Loucy (cell line): ENCODE data around the gene AGBL4.

Source experiments
- H2AFZ ChIP-seq: fragments of 200-600 bp; sonication (generic); 2 replicates; pipeline ENCODE4 v1.6.0; 2016; ENCODE audit warnings: antibody characterized with exemption, mild to moderate bottlenecking, low read length, moderate library complexity
- H3F3A ChIP-seq: fragments of 200-600 bp; 2 replicates; pipeline ENCODE4 v1.6.0; 2016; ENCODE audit warnings: antibody characterized with exemption, low read depth, mild to moderate bottlenecking
- H3K27me3 ChIP-seq: fragments of 200-600 bp; sonication (generic); 2 replicates; pipeline ENCODE4 v1.6.1; 2014; ENCODE audit warnings: low read length, mild to moderate bottlenecking; ENCODE audit not compliant: insufficient read depth, poor library complexity, severe bottlenecking
- H3K36me3 ChIP-seq: fragments of 200-600 bp; sonication (generic); 2 replicates; pipeline ENCODE4 v1.6.1; 2016; ENCODE audit warnings: low read length; ENCODE audit not compliant: insufficient read depth
- H3K4me1 ChIP-seq: fragments of 200-600 bp; sonication (generic); 2 replicates; pipeline ENCODE4 v1.5.1; 2014; ENCODE audit warnings: low read length, mild to moderate bottlenecking; ENCODE audit not compliant: insufficient read depth, poor library complexity, severe bottlenecking
- H3K4me2 ChIP-seq: fragments of 200-600 bp; sonication (generic); 2 replicates; pipeline ENCODE4 v1.6.0; 2014; ENCODE audit warnings: antibody characterized with exemption, low read length, low read depth, mild to moderate bottlenecking; ENCODE audit not compliant: poor library complexity, severe bottlenecking
- H3K4me3 ChIP-seq: fragments of 200-600 bp; sonication (generic); 2 replicates; pipeline ENCODE4 v1.5.1; 2014; ENCODE audit warnings: low read length, mild to moderate bottlenecking, mixed read lengths; ENCODE audit not compliant: poor library complexity, severe bottlenecking
- H3K79me2 ChIP-seq: fragments of 200-600 bp; sonication (generic); 2 replicates; pipeline ENCODE4 v1.6.1; 2014; ENCODE audit warnings: low read length; ENCODE audit not compliant: insufficient read depth
- H3K9ac ChIP-seq: fragments of 200-600 bp; sonication (generic); 2 replicates; pipeline ENCODE4 v1.6.0; 2014; ENCODE audit warnings: mild to moderate bottlenecking, low read depth, low read length, moderate library complexity; ENCODE audit not compliant: poor library complexity, severe bottlenecking
- H3K9me2 ChIP-seq: fragments of 200-600 bp; sonication (generic); replicated peaks from 2 replicates; pipeline ENCODE4 v1.6.1; 2016; ENCODE audit warnings: low read depth, low read length, mixed read lengths
- H3K9me3 ChIP-seq: fragments of 200-600 bp; sonication (generic); 2 replicates; pipeline ENCODE4 v1.6.1; 2014; ENCODE audit warnings: mild to moderate bottlenecking, antibody characterized with exemption, low read length, low read depth; ENCODE audit not compliant: insufficient read depth
- H4K20me1 ChIP-seq: fragments of 200-600 bp; sonication (generic); 2 replicates; pipeline ENCODE4 v1.6.0; 2014; ENCODE audit warnings: antibody characterized with exemption, low read length, mild to moderate bottlenecking; ENCODE audit not compliant: insufficient read depth, poor library complexity, severe bottlenecking
- EZH2phosphoT487 ChIP-seq: fragments of 200-600 bp; IDR thresholded peaks from 2 replicates; pipeline ENCODE4 v1.6.1; 2018; ENCODE audit warnings: antibody characterized with exemption, mild to moderate bottlenecking, moderate library complexity, borderline replicate concordance
- TF ChIP-seq, protein P1 (sequence below): fragments of 200-600 bp; sonication (generic); conservative IDR thresholded peaks from 2 replicates; pipeline ENCODE4 v1.5.1; 2014; ENCODE audit warnings: mild to moderate bottlenecking, antibody characterized with exemption, low read length

The AGBL4 gene

DNA sequence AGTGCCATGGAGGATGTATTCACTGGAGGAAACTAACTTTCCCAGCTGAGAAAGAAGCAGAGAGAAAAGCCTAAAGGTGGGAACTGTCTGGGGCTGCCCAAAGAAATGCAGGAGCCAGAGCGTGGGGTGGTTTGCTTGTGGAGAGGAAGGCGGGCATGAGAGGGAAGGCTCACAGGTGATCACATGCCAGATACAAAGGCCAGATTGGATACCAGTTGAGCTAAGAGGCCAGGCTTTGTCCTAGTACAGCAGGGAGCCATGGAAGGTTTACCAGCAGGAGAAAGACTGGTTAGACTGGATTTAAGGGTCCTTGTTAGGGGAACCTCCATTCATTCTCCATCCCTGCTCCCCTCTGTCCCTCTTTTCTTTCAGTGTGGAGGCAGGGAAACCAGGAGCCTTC is 1313.4 kb downstream of the AGBL4 start:
- Histone ChIP-seq H2AFZ (no peak overlapping the region), H3K9ac (no peak overlapping the region)

DNA sequence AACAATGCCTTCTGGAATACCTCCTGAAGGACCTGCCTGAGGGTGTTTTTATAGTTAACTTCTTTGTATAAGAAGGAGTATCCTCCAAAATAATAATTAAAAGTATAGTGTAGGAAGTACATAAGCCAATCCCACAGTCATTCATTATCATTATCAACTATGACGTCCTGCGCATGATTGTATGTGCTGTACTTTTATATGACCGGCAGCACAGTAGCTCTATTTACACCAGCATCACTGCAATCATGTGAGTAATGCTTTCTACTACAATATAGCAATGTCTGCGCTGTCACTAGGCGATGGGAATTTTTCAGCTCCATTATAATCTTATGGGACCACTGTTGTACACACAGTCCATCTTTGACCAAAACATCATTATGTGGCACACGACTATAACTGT is 1319.0 kb downstream of the AGBL4 start:
- H3K27me3 ChIP-seq: no peaks in the 10 kb centered on the region
- H4K20me1 ChIP-seq: no peaks in the 10 kb centered on the region
- H3K9me3 ChIP-seq: no peaks in the 10 kb centered on the region
- no peaks in the 10 kb centered on the region for H3F3A ChIP-seq
- no peaks in the 10 kb centered on the region for H3K9me2 ChIP-seq
- TF ChIP-seq EZH2phosphoT487: no peak
- TF ChIP-seq, protein P1, sequence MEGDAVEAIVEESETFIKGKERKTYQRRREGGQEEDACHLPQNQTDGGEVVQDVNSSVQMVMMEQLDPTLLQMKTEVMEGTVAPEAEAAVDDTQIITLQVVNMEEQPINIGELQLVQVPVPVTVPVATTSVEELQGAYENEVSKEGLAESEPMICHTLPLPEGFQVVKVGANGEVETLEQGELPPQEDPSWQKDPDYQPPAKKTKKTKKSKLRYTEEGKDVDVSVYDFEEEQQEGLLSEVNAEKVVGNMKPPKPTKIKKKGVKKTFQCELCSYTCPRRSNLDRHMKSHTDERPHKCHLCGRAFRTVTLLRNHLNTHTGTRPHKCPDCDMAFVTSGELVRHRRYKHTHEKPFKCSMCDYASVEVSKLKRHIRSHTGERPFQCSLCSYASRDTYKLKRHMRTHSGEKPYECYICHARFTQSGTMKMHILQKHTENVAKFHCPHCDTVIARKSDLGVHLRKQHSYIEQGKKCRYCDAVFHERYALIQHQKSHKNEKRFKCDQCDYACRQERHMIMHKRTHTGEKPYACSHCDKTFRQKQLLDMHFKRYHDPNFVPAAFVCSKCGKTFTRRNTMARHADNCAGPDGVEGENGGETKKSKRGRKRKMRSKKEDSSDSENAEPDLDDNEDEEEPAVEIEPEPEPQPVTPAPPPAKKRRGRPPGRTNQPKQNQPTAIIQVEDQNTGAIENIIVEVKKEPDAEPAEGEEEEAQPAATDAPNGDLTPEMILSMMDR: no peak
- no peaks in the 10 kb centered on the region for H3K79me2 ChIP-seq
- H2AFZ ChIP-seq: no peak overlapping the region
- no peaks in the 10 kb centered on the region for H3K4me1 ChIP-seq
- no peak overlapping the region for H3K9ac ChIP-seq
- no peak overlapping the region for H3K4me2 ChIP-seq
- no peak overlapping the region for H3K4me3 ChIP-seq
- H3K36me3 ChIP-seq: no peaks in the 10 kb centered on the region

More for the DNA sequence above, 1313.4 kb downstream of the AGBL4 start:
- no peaks in the 10 kb centered on the region for H3K27me3 ChIP-seq
- no peaks in the 10 kb centered on the region for H4K20me1 ChIP-seq
- TF ChIP-seq, protein P1: no peak
- TF ChIP-seq EZH2phosphoT487: no peak
- H3K9me2 ChIP-seq: no peaks in the 10 kb centered on the region
- H3K79me2 ChIP-seq: no peaks in the 10 kb centered on the region
- H3K4me3 ChIP-seq: no peak overlapping the region
- H3K4me2 ChIP-seq: no peak overlapping the region
- no peaks in the 10 kb centered on the region for H3K4me1 ChIP-seq
- no peaks in the 10 kb centered on the region for H3K9me3 ChIP-seq
- no peaks in the 10 kb centered on the region for H3K36me3 ChIP-seq
- no peaks in the 10 kb centered on the region for H3F3A ChIP-seq

DNA sequence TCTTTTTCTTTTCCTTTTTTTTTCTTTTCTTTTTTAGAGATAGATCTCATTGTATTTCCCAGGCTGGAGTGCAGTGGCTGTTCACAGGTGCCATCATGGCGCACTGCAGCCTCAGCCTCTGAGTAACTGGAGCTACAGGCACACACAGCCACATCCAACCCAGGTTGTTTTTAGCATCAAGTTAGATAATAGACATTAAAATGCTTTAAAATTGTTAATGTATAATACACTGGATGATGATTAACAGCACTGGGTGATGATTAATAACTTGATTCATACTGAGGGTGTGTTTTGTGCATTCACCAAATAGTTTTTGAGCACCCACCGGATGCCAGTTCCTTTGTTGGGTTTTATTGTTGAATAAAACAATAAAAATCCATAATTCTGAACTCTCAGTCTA is 1322.3 kb downstream of the AGBL4 start:
- no peak overlapping the region for H3K4me2 ChIP-seq
- H2AFZ ChIP-seq: no peak overlapping the region
- TF ChIP-seq, protein P1: no peak
- TF ChIP-seq EZH2phosphoT487: no peak
- no peaks in the 10 kb centered on the region for H3K27me3 ChIP-seq
- no peaks in the 10 kb centered on the region for H3K9me3 ChIP-seq
- no peaks in the 10 kb centered on the region for H4K20me1 ChIP-seq
- H3K4me1 ChIP-seq: no peaks in the 10 kb centered on the region
- no peaks in the 10 kb centered on the region for H3K36me3 ChIP-seq
- no peak overlapping the region for H3K9ac ChIP-seq
- H3K9me2 ChIP-seq: no peaks in the 10 kb centered on the region
- no peaks in the 10 kb centered on the region for H3K79me2 ChIP-seq
- no peak overlapping the region for H3K4me3 ChIP-seq
- H3F3A ChIP-seq: no peaks in the 10 kb centered on the region
